ENCODE measurements around the gene CDH11.

The CDH11 gene

DNA sequence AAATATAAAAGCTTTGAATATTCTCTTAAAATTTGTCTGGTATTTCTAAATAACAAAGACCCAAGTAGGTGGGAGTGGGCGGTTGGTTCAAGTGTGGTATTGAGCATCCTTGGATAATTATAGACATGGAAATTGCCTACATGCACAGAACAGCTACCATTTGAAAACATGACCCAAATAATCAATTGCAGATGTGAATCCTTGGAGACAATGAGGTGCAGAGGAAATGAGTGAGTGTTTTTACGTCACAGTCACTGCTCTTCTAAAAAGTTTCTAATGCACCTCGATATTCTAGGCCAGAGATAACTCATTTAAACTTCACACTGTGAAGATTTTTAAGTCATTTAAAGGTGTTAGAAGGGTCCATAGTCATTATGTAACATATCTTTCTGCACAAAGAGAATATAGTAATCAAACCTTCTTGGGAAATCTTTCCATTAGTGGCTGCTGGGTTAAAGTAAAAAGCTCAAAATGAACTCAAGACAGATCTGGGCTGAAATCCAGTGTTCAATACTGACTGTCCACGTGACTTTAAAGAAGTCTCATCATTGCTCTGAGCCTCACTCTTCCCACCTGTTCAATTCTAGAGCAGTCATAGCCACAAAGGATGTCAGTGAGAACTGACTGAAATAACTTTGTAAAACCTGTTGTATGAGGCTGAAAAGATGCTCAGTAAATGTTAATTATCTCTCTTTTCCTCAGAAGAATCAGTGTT is 144.5 kb downstream of the CDH11 start:
- no peak for DNase-seq (ENCODE audit: low read depth)

DNA sequence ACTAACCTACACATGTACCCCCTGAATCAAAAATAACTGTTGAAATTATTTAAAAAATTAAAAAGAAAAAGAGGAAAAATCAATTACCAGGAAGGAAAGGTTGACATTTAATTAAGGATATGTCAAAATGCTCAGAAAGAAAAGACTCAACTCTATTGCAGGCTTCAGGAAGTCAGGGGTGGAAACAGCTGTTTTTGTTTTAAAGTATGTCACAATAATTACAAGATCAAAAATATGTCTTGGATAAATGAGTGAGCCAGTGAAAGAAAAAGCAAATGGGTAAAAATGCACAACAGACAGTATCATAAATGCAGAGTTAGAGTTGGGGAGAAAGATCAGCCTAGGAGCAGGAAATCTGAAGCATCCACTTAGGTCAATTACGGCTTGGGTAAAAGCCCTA is 146.0 kb downstream of the CDH11 start:
- no peak for DNase-seq (ENCODE audit: low read depth)

- DNase-seq (ENCODE audit: low read depth) = no peak
Observed at GRCh38 chr16:64974381-64974780, 147.5 kb downstream of the CDH11 start.

- DNase-seq (ENCODE audit: low read depth) = no peak
Observed at GRCh38 chr16:64973171-64973570, 148.7 kb downstream of the CDH11 start.

GRCh38 chr16:64971171-64971570 is 150.7 kb downstream of the CDH11 start:
- no peak for DNase-seq (ENCODE audit: low read depth)

- DNase-seq (ENCODE audit: low read depth) = no peak
Observed at GRCh38 chr16:64969221-64969620, 152.6 kb downstream of the CDH11 start.

GRCh38 chr16:64968539-64968938 is 153.3 kb downstream of the CDH11 start:
- DNase-seq (ENCODE audit: low read depth) = no peak

DNA sequence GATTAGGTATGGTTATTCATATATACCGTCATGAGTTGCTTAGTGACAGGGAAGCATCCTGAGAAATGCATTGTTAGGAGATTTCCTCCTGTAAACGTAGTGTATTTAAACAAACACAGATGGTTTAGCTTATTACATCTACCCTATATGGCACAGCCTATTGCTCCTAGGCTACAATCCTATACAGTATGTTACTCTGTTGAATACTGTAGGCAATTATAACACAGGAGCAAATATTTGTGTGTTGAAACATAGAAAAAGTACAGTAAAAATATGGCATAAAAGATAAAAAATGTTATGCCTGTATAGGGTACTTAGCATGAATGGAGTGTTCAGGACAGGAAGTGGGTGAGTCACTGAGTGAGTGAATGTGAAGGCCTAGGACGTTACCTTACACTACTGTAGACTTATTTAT is 157.7 kb downstream of the CDH11 start:
- no peak for DNase-seq (ENCODE audit: low read depth)

DNA sequence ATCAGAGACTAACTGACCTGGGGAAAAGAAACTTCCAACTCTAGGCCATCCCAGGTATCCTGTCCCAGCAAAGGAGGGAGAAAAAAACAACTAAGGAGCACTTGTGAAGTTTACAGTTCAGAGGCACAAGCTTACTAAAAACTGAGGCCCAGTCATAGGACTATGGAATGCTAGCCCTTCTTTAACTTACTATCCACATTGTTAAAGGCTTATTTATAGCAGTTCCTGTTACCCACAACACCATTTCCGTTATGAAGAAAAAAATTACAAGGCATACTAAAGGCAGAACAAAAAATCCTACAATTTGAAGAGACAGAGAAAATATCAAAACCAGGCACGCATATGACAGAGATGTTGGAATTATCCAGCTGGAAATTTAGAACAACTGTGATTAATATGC is 159.1 kb downstream of the CDH11 start:
- no peak for DNase-seq (ENCODE audit: low read depth)

- no peak for DNase-seq (ENCODE audit: low read depth)
Observed at GRCh38 chr16:64957246-64957645, 164.6 kb downstream of the CDH11 start.

GRCh38 chr16:64952177-64952576 is 169.7 kb downstream of the CDH11 start:
- DNase-seq (ENCODE audit: low read depth) = no peak

GRCh38 chr16:64951193-64951592 is 170.7 kb downstream of the CDH11 start:
- DNase-seq (ENCODE audit: low read depth) = no peak

DNA sequence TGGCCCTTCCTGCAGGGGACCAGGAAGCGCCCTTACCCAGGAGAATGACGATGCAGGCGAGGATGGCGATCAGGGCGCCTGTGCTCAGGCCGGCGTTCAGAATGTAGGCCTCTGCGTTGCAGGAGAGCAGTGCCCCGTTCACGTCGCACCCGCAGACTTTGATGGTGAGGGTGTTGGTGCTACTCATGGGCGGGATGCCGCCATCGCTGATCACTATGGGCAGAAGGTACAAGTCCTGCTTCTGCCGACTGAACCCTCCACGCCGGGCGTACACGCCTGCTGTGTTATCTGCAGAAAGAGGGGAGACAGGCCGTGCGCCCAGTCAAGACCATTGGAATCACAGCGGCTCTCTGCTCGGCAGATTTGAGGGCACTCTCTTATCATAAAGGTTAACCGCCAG is 171.1 kb downstream of the CDH11 start:
- DNase-seq (ENCODE audit: low read depth) = no peak

DNA sequence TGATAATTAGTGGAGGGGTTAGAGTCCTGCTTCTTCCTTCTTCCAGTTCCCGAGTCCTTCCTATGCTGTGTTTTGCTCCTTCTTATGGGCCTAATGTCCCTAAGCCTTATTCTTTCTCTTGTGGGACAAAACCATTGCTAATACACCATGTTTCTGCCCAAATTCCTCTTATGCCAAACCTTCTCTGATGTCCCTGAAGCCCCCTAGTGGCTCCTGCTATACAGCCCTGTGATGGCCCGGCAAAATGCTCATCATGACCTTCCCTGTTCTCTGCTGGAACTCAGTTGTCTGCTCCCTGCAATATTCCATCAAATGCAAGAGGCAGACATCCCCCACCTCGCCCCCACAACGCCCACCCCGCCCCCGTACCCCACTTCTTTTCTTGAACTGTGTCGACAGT is 171.6 kb downstream of the CDH11 start:
- no peak for DNase-seq (ENCODE audit: low read depth)

DNA sequence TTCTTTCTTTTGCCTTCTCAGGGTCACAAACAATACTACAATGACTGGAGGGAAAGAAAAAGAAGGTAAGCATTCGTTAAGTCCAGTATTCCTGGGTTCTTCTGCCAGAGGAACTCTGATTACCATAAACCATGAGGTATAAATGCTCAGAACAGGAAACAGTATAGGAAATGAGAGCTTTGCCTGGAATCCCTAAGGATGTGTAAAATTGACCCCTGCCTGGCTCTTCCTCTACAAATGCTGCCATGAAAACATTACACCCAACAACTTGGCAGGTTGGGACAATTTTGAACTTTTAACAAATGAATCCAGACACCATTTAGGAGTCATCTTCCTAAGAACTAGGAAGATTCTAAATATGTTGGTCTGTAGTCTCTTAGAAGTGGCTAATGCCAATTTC is 173.8 kb downstream of the CDH11 start:
- no peak for DNase-seq (ENCODE audit: low read depth)

- no peak for DNase-seq (ENCODE audit: low read depth)
Observed at GRCh38 chr16:64947651-64948050, 174.2 kb downstream of the CDH11 start.

DNA sequence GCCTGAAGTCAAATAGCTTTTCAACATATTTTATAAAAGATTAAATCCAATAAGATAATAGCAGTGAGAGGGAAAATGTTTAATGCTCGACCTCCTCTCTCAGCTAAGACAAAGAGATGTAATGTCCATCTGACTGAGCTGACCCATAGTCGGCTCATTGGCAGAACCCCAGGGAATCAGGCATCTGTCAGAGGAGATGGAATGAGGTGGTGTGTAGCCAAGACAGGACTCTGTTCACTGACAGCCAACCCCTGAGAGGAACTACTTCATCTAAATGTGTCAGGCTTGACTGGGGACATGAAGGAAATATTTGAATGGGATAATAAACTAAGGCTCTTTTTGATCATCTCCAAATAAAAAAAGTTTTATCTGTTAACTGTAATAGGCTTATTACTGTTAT is 188.0 kb downstream of the CDH11 start:
- DNase-seq (ENCODE audit: low read depth) = no peak

DNA sequence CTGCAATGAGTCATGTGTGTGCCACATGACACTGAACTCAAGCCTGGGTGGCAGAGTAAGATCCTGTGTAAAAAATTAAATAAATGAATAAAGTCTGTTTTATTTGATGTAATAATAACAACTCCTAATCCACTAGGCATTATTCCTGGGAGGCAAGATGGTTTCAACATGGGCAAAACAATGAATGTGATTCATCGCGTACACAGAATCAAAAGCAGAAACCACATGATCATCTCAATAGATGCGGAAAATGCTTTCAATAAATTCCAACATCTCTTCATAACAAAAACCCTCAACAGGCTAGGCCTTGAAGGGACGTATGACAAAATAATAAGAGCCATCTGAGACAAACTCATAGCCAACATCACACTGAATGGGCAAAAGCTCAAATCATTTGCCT is 195.4 kb downstream of the CDH11 start:
- DNase-seq (ENCODE audit: low read depth) = no peak

GRCh38 chr16:64925166-64925565 is 196.7 kb downstream of the CDH11 start:
- no peak for DNase-seq (ENCODE audit: low read depth)

DNA sequence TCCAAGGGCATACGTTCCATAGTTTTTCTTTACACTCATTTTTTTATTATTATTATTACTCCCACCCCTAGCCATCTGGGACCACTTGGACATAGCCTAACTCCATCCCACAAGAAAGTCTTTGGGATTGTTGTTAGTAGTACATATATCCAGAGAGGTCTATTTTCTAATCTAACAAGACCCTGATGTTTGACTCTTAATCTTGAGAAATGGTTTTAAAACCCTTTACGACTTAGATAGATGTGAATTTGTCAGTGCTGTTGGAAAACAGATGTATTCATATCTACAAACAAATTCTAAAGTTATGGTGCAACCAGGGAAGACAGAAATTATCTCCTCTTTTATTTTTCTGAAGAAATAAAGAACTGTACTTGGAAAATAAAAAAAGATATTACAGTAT is 197.8 kb downstream of the CDH11 start:
- DNase-seq (ENCODE audit: low read depth) = no peak

- DNase-seq (ENCODE audit: low read depth) = no peak
Observed at GRCh38 chr16:64919929-64920607, 201.8 kb downstream of the CDH11 start.

GRCh38 chr16:64919141-64919540 is 202.7 kb downstream of the CDH11 start:
- no peak for DNase-seq (ENCODE audit: low read depth)

DNA sequence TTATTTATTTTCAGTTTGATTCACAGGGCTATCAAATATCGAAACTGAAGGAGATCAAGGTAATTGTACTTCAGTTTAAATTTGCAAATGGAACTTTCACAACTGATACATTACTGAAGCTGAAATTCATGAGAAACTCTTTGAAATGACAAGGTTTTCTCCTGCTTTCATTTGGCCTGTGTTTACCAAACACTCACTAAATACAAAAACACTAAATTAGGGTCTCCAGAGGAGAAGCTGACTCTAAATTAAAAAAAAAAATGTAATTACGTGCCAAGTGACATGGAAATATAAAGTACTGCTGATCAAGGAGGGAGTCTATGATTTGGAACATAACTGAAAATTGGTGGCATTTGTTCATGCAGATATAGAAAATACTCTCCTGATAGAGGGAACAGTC is 205.8 kb downstream of the CDH11 start:
- DNase-seq (ENCODE audit: low read depth) = no peak

- no peak for DNase-seq (ENCODE audit: low read depth)
Observed at GRCh38 chr16:64910356-64910755, 211.5 kb downstream of the CDH11 start.

Measured in T follicular helper cell (primary cell).